ENCODE results near the gene LRRTM1. TPM values are rescaled to one million over a fixed set of nuclear protein-coding genes. Genes with fewer than 3 reads are reported as not detected.

Gene LRRTM1
- total and polyA plus RNA-seq, 2 donors (not counting 3 experiments of a cell fraction or from before 2014, with no cell fraction given), result not detected

DNA sequence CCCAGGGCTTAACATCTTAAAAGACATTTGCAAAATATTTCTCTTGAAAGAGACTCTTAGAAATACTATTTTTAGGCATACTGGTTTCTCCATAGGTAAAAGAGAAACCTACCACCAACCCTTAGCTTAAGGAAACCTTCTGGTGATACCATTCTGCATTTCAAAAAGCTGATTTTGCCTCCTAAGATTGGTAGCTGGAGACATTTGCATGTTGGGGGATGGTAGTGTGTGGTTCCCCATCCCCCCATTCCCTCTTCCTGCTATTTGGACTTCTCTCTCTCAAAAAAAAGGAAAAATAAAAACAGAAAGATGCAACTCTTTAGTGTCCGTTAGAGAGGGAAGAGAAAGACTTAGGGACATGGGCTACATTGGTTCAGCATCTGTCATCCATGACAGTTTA, 4.2 kb downstream of the LRRTM1 start:
- Histone ChIP-seq H3K4me3 (replicated peaks in 1 of 3; ENCODE audit: insufficient read depth in 1 of 3, low read depth in 1 of 3, low read length in 3 of 3) (no peak overlapping the region), H2AFZ (ENCODE audit: low read depth, low read length) (no peak overlapping the region), H3K9me1 (replicated peaks; ENCODE audit: control insufficient read depth, extremely low read depth, insufficient read depth, low read length) (no peaks in the 10 kb centered on the region), H3K9ac (replicated peaks; ENCODE audit: extremely low read depth, insufficient read depth, low read length) (no peak overlapping the region), H3K4me1 (ENCODE audit: control insufficient read depth, extremely low read depth, insufficient read depth, low read length) (no peaks in the 10 kb centered on the region), H4K20me1 (replicated peaks; ENCODE audit: control insufficient read depth, extremely low read depth, insufficient read depth, low read length) (no peaks in the 10 kb centered on the region), H3K79me2 (ENCODE audit: control insufficient read depth, insufficient read depth, low read length) (no peaks in the 10 kb centered on the region), H3K4me2 (ENCODE audit: insufficient read depth, low read length) (no peak overlapping the region), H3K9me3 (replicated peaks; ENCODE audit: control insufficient read depth, insufficient read depth, low read length) (peaks cover 3% of the 10 kb centered on the region), H3K27me3 (ENCODE audit: control insufficient read depth in 2 of 2, insufficient read depth in 2 of 2, low read length in 2 of 2) (peaks cover 0 to 13% of the 10 kb centered on the region in 2 experiments), H3K36me3 (ENCODE audit: control insufficient read depth in 2 of 2, extremely low read depth in 1 of 2, insufficient read depth in 2 of 2, low read length in 2 of 2) (no peaks in the 10 kb centered on the region), H3K27ac (ENCODE audit: insufficient read depth, low read depth, low read length) (no peak overlapping the region)
- CTCF ChIA-PET, result no interaction called here
- dilution Hi-C loops (cut with MboI; ENCODE audit: extremely low pct_ligation_motif_present, low sequenced_read_pairs) (no loop called here), intact Hi-C loops (cut with micrococcal nuclease) (no loop called here)
- no TSS peak for BruUV-seq (replicated peaks)
- TF ChIP-seq POLR2A (IDR thresholded peaks at IDR 0.05; ENCODE audit: low read depth, low read length) (no peak), EZH2 (IDR thresholded peaks at IDR 0.05; ENCODE audit: borderline replicate concordance, low read depth, low read length, severe bottlenecking) (no peak), JUN (IDR thresholded peaks at IDR 0.05; ENCODE audit: borderline replicate concordance, insufficient read depth, insufficient read length, low read depth) (no peak), FOS (IDR thresholded peaks at IDR 0.05; ENCODE audit: borderline replicate concordance, insufficient read depth, low read length) (no peak)
- TF ChIP-seq, protein P1, sequence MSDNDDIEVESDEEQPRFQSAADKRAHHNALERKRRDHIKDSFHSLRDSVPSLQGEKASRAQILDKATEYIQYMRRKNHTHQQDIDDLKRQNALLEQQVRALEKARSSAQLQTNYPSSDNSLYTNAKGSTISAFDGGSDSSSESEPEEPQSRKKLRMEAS (IDR thresholded peaks at IDR 0.05; ENCODE audit: insufficient read depth, insufficient read length), result no peak
- no peak for FAIRE-seq
- DNase-seq (ENCODE audit: low read depth, low spot score), result no peak
- POLR2A ChIA-PET, result no interaction called here

DNA sequence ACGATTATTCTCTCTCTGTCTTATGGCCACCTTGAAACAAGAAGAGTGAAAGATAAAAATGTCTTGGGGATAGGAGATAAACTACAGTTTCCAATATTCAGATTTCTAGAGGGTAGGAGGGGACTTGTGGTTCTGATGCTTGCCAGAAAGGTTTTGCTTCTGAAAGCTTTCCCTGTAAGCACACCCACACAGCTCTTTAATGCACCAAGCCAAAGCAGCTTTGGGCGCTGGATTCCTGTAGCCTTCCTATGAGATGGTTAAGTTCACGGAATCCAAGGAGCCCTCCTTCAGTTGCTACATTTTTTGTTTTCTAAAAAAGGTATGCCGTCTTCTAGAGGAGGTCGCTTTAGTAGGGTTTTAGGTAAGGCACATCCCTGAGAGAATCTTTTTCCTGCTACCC, 4.9 kb downstream of the LRRTM1 start:
- no peak overlapping the region for H3K27ac ChIP-seq (ENCODE audit: insufficient read depth, low read depth, low read length)
- H3K9ac ChIP-seq (replicated peaks; ENCODE audit: extremely low read depth, insufficient read depth, low read length), result no peak overlapping the region
- POLR2A ChIA-PET, result no interaction called here
- no peak for TF ChIP-seq POLR2AphosphoS5 (IDR thresholded peaks at IDR 0.05; ENCODE audit: insufficient read depth, low read depth, low read length)
- TF ChIP-seq FOS (IDR thresholded peaks at IDR 0.05; ENCODE audit: borderline replicate concordance, insufficient read depth, low read length), result no peak
- no peak for TF ChIP-seq MYC (IDR thresholded peaks at IDR 0.05; ENCODE audit: low read depth, low read length)
- no peak for TF ChIP-seq JUN (IDR thresholded peaks at IDR 0.05; ENCODE audit: borderline replicate concordance, insufficient read depth, insufficient read length, low read depth)
- TF ChIP-seq, protein P1 (IDR thresholded peaks at IDR 0.05; ENCODE audit: insufficient read depth, insufficient read length), result no peak
- TF ChIP-seq POLR2A (IDR thresholded peaks at IDR 0.05; ENCODE audit: low read depth, low read length), result no peak
- TF ChIP-seq EZH2 (IDR thresholded peaks at IDR 0.05; ENCODE audit: borderline replicate concordance, low read depth, low read length, severe bottlenecking), result no peak
- TF ChIP-seq GATA2 (IDR thresholded peaks at IDR 0.05; ENCODE audit: insufficient read depth, insufficient read length, low read depth, low read length), result no peak
- TF ChIP-seq, protein P2, sequence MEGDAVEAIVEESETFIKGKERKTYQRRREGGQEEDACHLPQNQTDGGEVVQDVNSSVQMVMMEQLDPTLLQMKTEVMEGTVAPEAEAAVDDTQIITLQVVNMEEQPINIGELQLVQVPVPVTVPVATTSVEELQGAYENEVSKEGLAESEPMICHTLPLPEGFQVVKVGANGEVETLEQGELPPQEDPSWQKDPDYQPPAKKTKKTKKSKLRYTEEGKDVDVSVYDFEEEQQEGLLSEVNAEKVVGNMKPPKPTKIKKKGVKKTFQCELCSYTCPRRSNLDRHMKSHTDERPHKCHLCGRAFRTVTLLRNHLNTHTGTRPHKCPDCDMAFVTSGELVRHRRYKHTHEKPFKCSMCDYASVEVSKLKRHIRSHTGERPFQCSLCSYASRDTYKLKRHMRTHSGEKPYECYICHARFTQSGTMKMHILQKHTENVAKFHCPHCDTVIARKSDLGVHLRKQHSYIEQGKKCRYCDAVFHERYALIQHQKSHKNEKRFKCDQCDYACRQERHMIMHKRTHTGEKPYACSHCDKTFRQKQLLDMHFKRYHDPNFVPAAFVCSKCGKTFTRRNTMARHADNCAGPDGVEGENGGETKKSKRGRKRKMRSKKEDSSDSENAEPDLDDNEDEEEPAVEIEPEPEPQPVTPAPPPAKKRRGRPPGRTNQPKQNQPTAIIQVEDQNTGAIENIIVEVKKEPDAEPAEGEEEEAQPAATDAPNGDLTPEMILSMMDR (IDR thresholded peaks at IDR 0.05; ENCODE audit: extremely low read depth in 1 of 2, insufficient read depth in 1 of 2, low read depth in 1 of 2, low read length in 2 of 2), result no peak
- no peak overlapping the region for H3K4me3 ChIP-seq (replicated peaks in 1 of 3; ENCODE audit: insufficient read depth in 1 of 3, low read depth in 1 of 3, low read length in 3 of 3)
- CTCF ChIA-PET, result no interaction called here
- no peaks in the 10 kb centered on the region for H3K79me2 ChIP-seq (ENCODE audit: control insufficient read depth, insufficient read depth, low read length)
- DNase-seq (ENCODE audit: low read depth, low spot score) (no peak), FAIRE-seq (no peak)
- dilution Hi-C loops (cut with MboI; ENCODE audit: extremely low pct_ligation_motif_present, low sequenced_read_pairs) (no loop called here), intact Hi-C loops (cut with micrococcal nuclease) (no loop called here)
- H2AFZ ChIP-seq (ENCODE audit: low read depth, low read length), result no peak overlapping the region
- H4K20me1 ChIP-seq (replicated peaks; ENCODE audit: control insufficient read depth, extremely low read depth, insufficient read depth, low read length), result no peaks in the 10 kb centered on the region
- no peak overlapping the region for H3K4me2 ChIP-seq (ENCODE audit: insufficient read depth, low read length)
- no peaks in the 10 kb centered on the region for H3K36me3 ChIP-seq (ENCODE audit: control insufficient read depth in 2 of 2, extremely low read depth in 1 of 2, insufficient read depth in 2 of 2, low read length in 2 of 2)
- no peaks in the 10 kb centered on the region for H3K4me1 ChIP-seq (ENCODE audit: control insufficient read depth, extremely low read depth, insufficient read depth, low read length)
- H3K9me3 ChIP-seq (replicated peaks; ENCODE audit: control insufficient read depth, insufficient read depth, low read length), result peaks cover 3% of the 10 kb centered on the region
- peaks cover 0 to 13% of the 10 kb centered on the region in 2 experiments for H3K27me3 ChIP-seq (ENCODE audit: control insufficient read depth in 2 of 2, insufficient read depth in 2 of 2, low read length in 2 of 2)
- BruUV-seq (replicated peaks), result no TSS peak
- no peaks in the 10 kb centered on the region for H3K9me1 ChIP-seq (replicated peaks; ENCODE audit: control insufficient read depth, extremely low read depth, insufficient read depth, low read length)
